A549 (cell line): ENCODE data around the gene TSHZ3. TPM values are rescaled to one million over a fixed set of nuclear protein-coding genes. Genes with fewer than 3 reads are reported as not detected.

ENCODE experiments used
- ATAC-seq, 2 experiments: fragments of 200-7000 bp in 1 of 2; fragments of >200 bp in 1 of 2; cut with Nextera tagmentation in 1 of 2; cut with Tn5 transposase in 1 of 2; 3 replicates each; pipeline versions ENCODE4 v1.8.0 to v1.9.1; 2018 to 2020; ENCODE audit warnings: mild to moderate bottlenecking in 1 of 2, moderate library complexity in 1 of 2
- CTCF ChIA-PET: fragments of 300-600 bp; sonication (Branson Sonifier 250); formaldehyde crosslinking; extraction: SDS; loops from one replicate; lab custom pipeline; 2021; ENCODE audit warnings: antibody characterized with exemption, inconsistent platforms; lab: Yijun Ruan, JAX
- POLR2A ChIA-PET: fragments of 350-600 bp; formaldehyde crosslinking; extraction: SDS; loops from one replicate; lab custom pipeline; 2021; ENCODE audit warnings: antibody characterized with exemption, inconsistent platforms; lab: Yijun Ruan, JAX
- DNase-seq, 2 experiments: peaks; one replicate each; pipeline versions ENCODE4 v3.0.0 to v3.0.0-alpha.2; 2011 to 2016; ENCODE audit warnings: low read depth in 1 of 2, low spot score in 1 of 2
- FAIRE-seq: peaks from 2 replicates; lab custom pipeline; 2011; peaks lifted over from hg19 to GRCh38; lab: Jason Lieb, UNC
- H3K27ac ChIP-seq, 2 experiments: fragments of >200 bp; sonication (Bioruptor Twin); formaldehyde crosslinking; 3 replicates each; pipeline ENCODE4 v1.5.1; 2016 to 2017
- H3K4me1 ChIP-seq: fragments of >200 bp; sonication (Bioruptor Twin); formaldehyde crosslinking; 3 replicates; pipeline ENCODE4 v1.6.1; 2016
- H3K4me2 ChIP-seq: fragments of >200 bp; sonication (Bioruptor Twin); formaldehyde crosslinking; 3 replicates; pipeline ENCODE4 v1.6.1; 2016
- H3K4me3 ChIP-seq: fragments of >200 bp; sonication (Bioruptor Twin); formaldehyde crosslinking; 3 replicates; pipeline ENCODE4 v1.5.1; 2016
- H3K9me3 ChIP-seq: fragments of >200 bp; sonication (Bioruptor Twin); formaldehyde crosslinking; 3 replicates; pipeline ENCODE4 v1.6.1; 2016
- CHD4 ChIP-seq: fragments of 200-600 bp; sonication (generic); IDR thresholded peaks from 2 replicates; pipeline ENCODE4 v1.6.1; 2016; ENCODE audit warnings: antibody characterized with exemption, mild to moderate bottlenecking, borderline replicate concordance
- CTCF ChIP-seq: fragments of >200 bp; sonication (Bioruptor Twin); formaldehyde crosslinking; IDR thresholded peaks from 3 replicates; pipeline ENCODE4 v1.5.1; 2016
- EHF ChIP-seq: fragments of 250-450 bp; sonication (Bioruptor Pico); IDR thresholded peaks from 2 replicates; pipeline ENCODE4 v1.5.0; 2020; ENCODE audit warnings: mild to moderate bottlenecking
- ELK1 ChIP-seq: fragments of 150-350 bp; IDR thresholded peaks from 2 replicates; pipeline ENCODE4 v1.6.1; 2014; ENCODE audit warnings: low read depth, mild to moderate bottlenecking, low read length
- FOSB ChIP-seq: fragments of 250-450 bp; sonication (Bioruptor Pico); IDR thresholded peaks from 2 replicates; pipeline ENCODE4 v1.5.0; 2020; ENCODE audit warnings: mild to moderate bottlenecking, moderate library complexity
- FOXS1 ChIP-seq: fragments of 250-450 bp; sonication (Bioruptor Pico); IDR thresholded peaks from 2 replicates; pipeline ENCODE4 v1.5.0; 2020; ENCODE audit warnings: mild to moderate bottlenecking, moderate library complexity
- NFE2L2 ChIP-seq: fragments of 150-350 bp; conservative IDR thresholded peaks from 2 replicates; pipeline ENCODE4 v1.6.1; 2014; ENCODE audit warnings: low read length
- NR3C1 ChIP-seq: fragments of >200 bp; sonication (Bioruptor Twin); formaldehyde crosslinking; IDR thresholded peaks from 3 replicates; pipeline ENCODE4 v1.6.1; 2017
- POLR2A ChIP-seq: IDR thresholded peaks from 2 replicates; pipeline ENCODE4 v1.6.1; 2012; ENCODE audit warnings: mild to moderate bottlenecking, low read length
- RAD21 ChIP-seq, 2 experiments: fragments of >200 bp in 1 of 2; sonication (Bioruptor Twin) in 1 of 2; formaldehyde crosslinking in 1 of 2; IDR thresholded peaks in 1 of 2; conservative IDR thresholded peaks in 1 of 2; 2 replicates in 1 of 2; 3 replicates in 1 of 2; pipeline ENCODE4 v1.6.1; 2012 to 2018; ENCODE audit warnings: inconsistent platforms in 1 of 2
- RARB ChIP-seq: fragments of 250-450 bp; sonication (Bioruptor Pico); IDR thresholded peaks from 2 replicates; pipeline ENCODE4 v1.8.0; 2021; ENCODE audit warnings: mild to moderate bottlenecking, moderate library complexity
- RCOR1 ChIP-seq: fragments of 150-350 bp; IDR thresholded peaks from 2 replicates; pipeline ENCODE4 v1.6.1; 2014; ENCODE audit warnings: antibody characterized with exemption, low read length, low read depth
- RFX5 ChIP-seq: fragments of 450-650 bp; IDR thresholded peaks from 2 replicates; pipeline ENCODE4 v1.7.1; 2014; ENCODE audit warnings: antibody characterized with exemption, mild to moderate bottlenecking, moderate library complexity
- RNF2 ChIP-seq: fragments of 200-600 bp; sonication (generic); IDR thresholded peaks from 2 replicates; pipeline ENCODE4 v1.6.1; 2016; ENCODE audit warnings: low read depth, mild to moderate bottlenecking, antibody characterized with exemption, moderate library complexity, borderline replicate concordance
- SMC3 ChIP-seq: fragments of >200 bp; sonication (Bioruptor Twin); formaldehyde crosslinking; IDR thresholded peaks from 3 replicates; pipeline ENCODE4 v1.6.1; 2018; ENCODE audit warnings: inconsistent platforms
- SREBF2 ChIP-seq: fragments of 450-650 bp; IDR thresholded peaks from 2 replicates; pipeline ENCODE4 v1.6.1; 2014; ENCODE audit warnings: mild to moderate bottlenecking, moderate library complexity
- USF2 ChIP-seq: fragments of 450-650 bp; IDR thresholded peaks from 2 replicates; pipeline ENCODE4 v1.6.1; 2014; ENCODE audit warnings: antibody characterized with exemption
- ZNF302 ChIP-seq: fragments of 250-450 bp; sonication (Bioruptor Pico); IDR thresholded peaks from 2 replicates; pipeline ENCODE4 v1.9.0; 2021; ENCODE audit warnings: inconsistent platforms, mild to moderate bottlenecking, moderate library complexity
- ZSCAN20 ChIP-seq: fragments of 250-450 bp; sonication (Bioruptor Pico); IDR thresholded peaks from 2 replicates; pipeline ENCODE4 v1.8.0; 2022; ENCODE audit warnings: mild to moderate bottlenecking, moderate library complexity
- WGBS: methylation state at CpG from one replicate; pipeline ENCODE4 v1.1.6; 2017; ENCODE audit errors: missing lambda C conversion rate; 5-methylcytosine and 5-hydroxymethylcytosine counted together
- polyA plus RNA-seq, 4 experiments: library from polyadenylated mRNA; depleted of rRNA in 3 of 4; stranded (reverse); fragments of >200 nt; fragmentation: RNase III in 1 of 4; extraction: RNeasy Plus Mini Kit Qiagen cat#74134 plus additional on column Dnase treatment in 1 of 4; gene quantifications; 2 replicates in 3 of 4; 3 replicates in 1 of 4; pipeline ENCODE4 v1.2.3, GENCODE V29; 2011 to 2017

The TSHZ3 gene
- polyA plus RNA-seq, 2 of the 4 experiments (the other 2 are of a cell fraction) = 0.92 to 2.0 TPM

GRCh38 chr19:31338069-31338776 is 11.0 kb downstream of the TSHZ3 start:
- POLR2A ChIA-PET = no interaction called here
- FAIRE-seq (peak; percentile 51), ATAC-seq (peak; percentile 68 to 91), DNase-seq (peak; percentile 50 to 55)
- Histone ChIP-seq H3K9me3 (no peaks in the 10 kb centered on the region), H3K27ac (no peak overlapping the region), H3K4me2 (no peak overlapping the region), H3K4me1 (0 out of 3 replicates have a peak, but pooled peaks cover 6% of the 10 kb centered on the region), H3K4me3 (no peak overlapping the region)
- CTCF ChIA-PET = interaction anchor here (0.9 to 1.9 kb wide), 5 partner anchors 12 to 27 kb away, joined by 3 to 6 read pairs (median 3); no protein-coding TSS in a partner anchor
- TF ChIP-seq FOSB (no peak), RNF2 (no peak), RAD21 (conservative IDR thresholded peaks at IDR 0.05 in 1 of 2, IDR thresholded peaks at IDR 0.05 in 1 of 2) (peak; percentile 18 to 25; a peak in 1 of 5 replicates), CTCF (0 out of 3 replicates have a peak, but pooled peaks have one; percentile 7), SMC3 (peak; percentile 17; the same call in 1 of the 3 replicates)
- WGBS = 44% methylated on average over 10 of the region's 10 CpGs

GRCh38 chr19:31337008-31337914 is 12.0 kb downstream of the TSHZ3 start:
- ChIA-PET CTCF (interaction anchor here (1.2 to 1.9 kb wide), 3 partner anchors 13 to 16 kb away, joined by 3 to 6 read pairs (median 5); no protein-coding TSS in a partner anchor), POLR2A (no interaction called here)
- TF ChIP-seq ZSCAN20 (CRISPR knock-in tag) (no peak), RCOR1 (no peak), RARB (CRISPR knock-in tag) (no peak), ELK1 (no peak), RAD21 (conservative IDR thresholded peaks at IDR 0.05 in 1 of 2, IDR thresholded peaks at IDR 0.05 in 1 of 2) (no peak), EHF (no peak), NFE2L2 (no peak), CHD4 (no peak), POLR2A (no peak), NR3C1 (no peak), FOXS1 (no peak), SREBF2 (no peak), RFX5 (no peak), FOSB (no peak), ZNF302 (CRISPR knock-in tag) (no peak), USF2 (no peak)
- 27% methylated on average over 7 of the region's 7 CpGs for WGBS
- Histone ChIP-seq H3K4me3 (no peak overlapping the region), H3K9me3 (no peaks in the 10 kb centered on the region), H3K27ac (no peak overlapping the region), H3K4me1 (0 out of 3 replicates have a peak, but pooled peaks cover 6% of the 10 kb centered on the region), H3K4me2 (no peak overlapping the region)
- FAIRE-seq = no peak
- no peak for DNase-seq
- no peak for ATAC-seq
